ENCODE measurements around the gene CTBP2.
"Not testable (repeated sequence)": the region's sequence is repeated elsewhere in the genome, so short reads cannot be mapped to it uniquely, and the experiment has no call there.

The CTBP2 gene

GRCh38 chr10:124992462-124993344 is 167.7 kb downstream of the CTBP2 start:
- peak; percentile 45 for DNase-seq

GRCh38 chr10:124991835-124992234 is 168.5 kb downstream of the CTBP2 start:
- no peak for DNase-seq

- no peak for DNase-seq
These were observed 169.4 kb downstream of the CTBP2 start for GRCh38 chr10:124990671-124991625.

- no peak for DNase-seq
These were observed 170.8 kb downstream of the CTBP2 start for GRCh38 chr10:124989526-124989925.

- DNase-seq, result not testable (repeated sequence)
These were observed 171.6 kb downstream of the CTBP2 start for GRCh38 chr10:124988753-124989152.

- DNase-seq, result no peak
These were observed 172.6 kb downstream of the CTBP2 start for GRCh38 chr10:124987788-124988187.

- DNase-seq, result no peak
These were observed 175.2 kb downstream of the CTBP2 start for GRCh38 chr10:124985162-124985561.

GRCh38 chr10:124984376-124984775 is 176.0 kb downstream of the CTBP2 start:
- DNase-seq, result no peak

GRCh38 chr10:124983321-124983720 is 177.0 kb downstream of the CTBP2 start:
- DNase-seq, result peak; percentile 21

- no peak for DNase-seq
These were observed 182.0 kb downstream of the CTBP2 start for GRCh38 chr10:124978376-124978725.

- no peak for DNase-seq
These were observed 182.6 kb downstream of the CTBP2 start for GRCh38 chr10:124977648-124978375.

GRCh38 chr10:124977161-124977560 is 183.2 kb downstream of the CTBP2 start:
- DNase-seq, result no peak

GRCh38 chr10:124975977-124976514 is 184.3 kb downstream of the CTBP2 start:
- DNase-seq, result peak; percentile 80

- DNase-seq, result no peak
These were observed 186.2 kb downstream of the CTBP2 start for GRCh38 chr10:124974131-124974530.

- DNase-seq, result no peak
These were observed 187.7 kb downstream of the CTBP2 start for GRCh38 chr10:124972637-124973036.

- DNase-seq, result no peak
These were observed 189.1 kb downstream of the CTBP2 start for GRCh38 chr10:124971276-124971675.

GRCh38 chr10:124967255-124967654 is 193.1 kb downstream of the CTBP2 start:
- DNase-seq, result no peak

- DNase-seq, result no peak
These were observed 194.4 kb downstream of the CTBP2 start for GRCh38 chr10:124966008-124966407.

GRCh38 chr10:124963866-124964720 is 196.3 kb downstream of the CTBP2 start:
- DNase-seq, result no peak

- no peak for DNase-seq
These were observed 197.9 kb downstream of the CTBP2 start for GRCh38 chr10:124962421-124962820.

GRCh38 chr10:124961248-124961570 is 199.2 kb downstream of the CTBP2 start:
- DNase-seq, result no peak

GRCh38 chr10:124959564-124959963 is 200.8 kb downstream of the CTBP2 start:
- DNase-seq, result no peak

Measured in activated CD4-positive, alpha-beta T cell treated with anti-CD3 and anti-CD28 coated beads, Interleukin-10, Interleukin-2, amounts not matched to agents 100 ng/mL and 50 ng/mL, durations not matched to agents 16 hours and 8 hours (primary cell).